ENCODE data around the gene SENP1.

DNA sequence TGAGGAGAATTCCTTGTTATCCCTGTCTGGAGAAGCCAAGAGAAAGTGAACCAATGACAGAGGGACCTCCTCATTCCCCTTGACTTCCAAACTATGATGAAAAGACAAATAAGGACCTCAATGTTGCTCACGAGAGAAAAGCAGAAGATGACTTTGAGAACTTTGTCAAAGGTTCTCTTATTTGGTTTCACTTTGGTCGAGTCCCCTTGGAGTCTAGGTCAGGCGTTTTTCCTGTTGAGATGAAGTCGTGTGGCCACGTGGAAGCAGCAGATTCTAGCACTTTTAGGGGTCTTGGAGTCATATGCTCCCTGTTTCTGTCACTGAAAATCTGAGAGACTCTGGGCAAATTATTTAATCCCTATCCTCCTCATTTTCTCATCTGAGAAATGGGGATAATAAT, 67.8 kb downstream of the SENP1 start:
- TF ChIP-seq RARB (CRISPR knock-in tag; IDR thresholded peaks at IDR 0.05) (no peak), CBX2 (IDR thresholded peaks at IDR 0.05; ENCODE audit: borderline replicate concordance, low read depth) (no peak), RAD21 (conservative IDR thresholded peaks at IDR 0.05 in 1 of 2, IDR thresholded peaks at IDR 0.05 in 1 of 2) (no peak), NR3C1 (IDR thresholded peaks at IDR 0.05) (no peak), ELK1 (IDR thresholded peaks at IDR 0.05; ENCODE audit: low read depth, low read length) (no peak)
- TF ChIP-seq, protein P1, sequence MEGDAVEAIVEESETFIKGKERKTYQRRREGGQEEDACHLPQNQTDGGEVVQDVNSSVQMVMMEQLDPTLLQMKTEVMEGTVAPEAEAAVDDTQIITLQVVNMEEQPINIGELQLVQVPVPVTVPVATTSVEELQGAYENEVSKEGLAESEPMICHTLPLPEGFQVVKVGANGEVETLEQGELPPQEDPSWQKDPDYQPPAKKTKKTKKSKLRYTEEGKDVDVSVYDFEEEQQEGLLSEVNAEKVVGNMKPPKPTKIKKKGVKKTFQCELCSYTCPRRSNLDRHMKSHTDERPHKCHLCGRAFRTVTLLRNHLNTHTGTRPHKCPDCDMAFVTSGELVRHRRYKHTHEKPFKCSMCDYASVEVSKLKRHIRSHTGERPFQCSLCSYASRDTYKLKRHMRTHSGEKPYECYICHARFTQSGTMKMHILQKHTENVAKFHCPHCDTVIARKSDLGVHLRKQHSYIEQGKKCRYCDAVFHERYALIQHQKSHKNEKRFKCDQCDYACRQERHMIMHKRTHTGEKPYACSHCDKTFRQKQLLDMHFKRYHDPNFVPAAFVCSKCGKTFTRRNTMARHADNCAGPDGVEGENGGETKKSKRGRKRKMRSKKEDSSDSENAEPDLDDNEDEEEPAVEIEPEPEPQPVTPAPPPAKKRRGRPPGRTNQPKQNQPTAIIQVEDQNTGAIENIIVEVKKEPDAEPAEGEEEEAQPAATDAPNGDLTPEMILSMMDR (IDR thresholded peaks at IDR 0.05): no peak
- TF ChIP-seq, protein P2, sequence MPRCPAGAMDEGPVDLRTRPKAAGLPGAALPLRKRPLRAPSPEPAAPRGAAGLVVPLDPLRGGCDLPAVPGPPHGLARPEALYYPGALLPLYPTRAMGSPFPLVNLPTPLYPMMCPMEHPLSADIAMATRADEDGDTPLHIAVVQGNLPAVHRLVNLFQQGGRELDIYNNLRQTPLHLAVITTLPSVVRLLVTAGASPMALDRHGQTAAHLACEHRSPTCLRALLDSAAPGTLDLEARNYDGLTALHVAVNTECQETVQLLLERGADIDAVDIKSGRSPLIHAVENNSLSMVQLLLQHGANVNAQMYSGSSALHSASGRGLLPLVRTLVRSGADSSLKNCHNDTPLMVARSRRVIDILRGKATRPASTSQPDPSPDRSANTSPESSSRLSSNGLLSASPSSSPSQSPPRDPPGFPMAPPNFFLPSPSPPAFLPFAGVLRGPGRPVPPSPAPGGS (IDR thresholded peaks at IDR 0.05): no peak

All from A549 (cell line).